AG09309 (cell line): Measurements from ENCODE around the gene EIF4G3.
"Not testable (repeated sequence)": the region's sequence is repeated elsewhere in the genome, so short reads cannot be mapped to it uniquely, and the experiment has no call there.

Experiments
- DNase-seq: peaks from one replicate; pipeline ENCODE4 v3.0.0-alpha.2; 2010; ENCODE audit warnings: low read depth
- H3K4me3 ChIP-seq: 2 replicates; pipeline ENCODE4 v1.5.1; 2011; ENCODE audit warnings: mild to moderate bottlenecking, low read depth, low read length, moderate library complexity; ENCODE audit not compliant: control insufficient read depth
- TF ChIP-seq, protein P1 (sequence below): IDR thresholded peaks from 2 replicates; pipeline ENCODE4 v1.5.1; 2011; ENCODE audit warnings: mild to moderate bottlenecking, low read depth, low read length, inconsistent platforms; ENCODE audit not compliant: insufficient read depth, control insufficient read depth; ENCODE audit errors: missing control alignments

The EIF4G3 gene

DNA sequence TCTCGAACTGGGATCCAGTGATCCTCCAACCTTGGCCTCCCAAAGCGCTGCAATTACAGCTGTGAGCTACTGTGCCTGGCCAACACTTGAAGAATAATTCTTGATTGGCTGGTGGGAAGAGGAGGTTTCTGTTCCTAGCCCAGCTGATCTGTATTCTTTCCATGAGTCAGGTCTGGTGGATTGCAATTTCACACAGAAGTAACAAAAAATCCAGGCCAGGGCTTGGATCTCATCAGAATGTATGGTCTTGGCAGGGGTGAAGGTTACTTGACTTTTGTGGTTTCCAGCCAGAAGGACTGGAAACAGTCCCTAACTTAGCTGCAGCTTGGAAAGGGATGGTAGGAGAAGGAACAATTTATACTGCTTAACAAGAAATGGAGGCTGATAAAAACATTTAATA is 384.5 kb downstream of the EIF4G3 start:
- no peak overlapping the region for H3K4me3 ChIP-seq
- TF ChIP-seq, protein P1, sequence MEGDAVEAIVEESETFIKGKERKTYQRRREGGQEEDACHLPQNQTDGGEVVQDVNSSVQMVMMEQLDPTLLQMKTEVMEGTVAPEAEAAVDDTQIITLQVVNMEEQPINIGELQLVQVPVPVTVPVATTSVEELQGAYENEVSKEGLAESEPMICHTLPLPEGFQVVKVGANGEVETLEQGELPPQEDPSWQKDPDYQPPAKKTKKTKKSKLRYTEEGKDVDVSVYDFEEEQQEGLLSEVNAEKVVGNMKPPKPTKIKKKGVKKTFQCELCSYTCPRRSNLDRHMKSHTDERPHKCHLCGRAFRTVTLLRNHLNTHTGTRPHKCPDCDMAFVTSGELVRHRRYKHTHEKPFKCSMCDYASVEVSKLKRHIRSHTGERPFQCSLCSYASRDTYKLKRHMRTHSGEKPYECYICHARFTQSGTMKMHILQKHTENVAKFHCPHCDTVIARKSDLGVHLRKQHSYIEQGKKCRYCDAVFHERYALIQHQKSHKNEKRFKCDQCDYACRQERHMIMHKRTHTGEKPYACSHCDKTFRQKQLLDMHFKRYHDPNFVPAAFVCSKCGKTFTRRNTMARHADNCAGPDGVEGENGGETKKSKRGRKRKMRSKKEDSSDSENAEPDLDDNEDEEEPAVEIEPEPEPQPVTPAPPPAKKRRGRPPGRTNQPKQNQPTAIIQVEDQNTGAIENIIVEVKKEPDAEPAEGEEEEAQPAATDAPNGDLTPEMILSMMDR: no peak

DNA sequence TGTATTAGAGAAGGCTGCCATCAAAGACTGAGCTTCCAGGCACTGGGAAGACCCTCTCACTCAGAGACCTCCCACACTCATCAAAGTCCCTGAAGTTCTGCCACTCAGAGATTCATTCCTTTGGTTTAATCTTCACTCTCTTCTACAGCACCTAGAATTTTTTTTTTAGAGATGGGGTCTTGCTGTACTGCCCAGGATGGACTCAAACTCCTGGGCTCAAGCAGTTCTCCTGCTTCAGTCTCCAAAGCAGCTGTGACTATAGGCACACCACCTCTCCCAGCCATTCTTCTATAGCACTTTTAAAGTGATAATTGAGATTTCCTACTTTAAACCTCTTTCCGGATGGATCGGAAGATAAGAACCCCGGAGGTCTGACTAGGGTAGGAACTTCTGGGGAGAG is 385.9 kb downstream of the EIF4G3 start:
- H3K4me3 ChIP-seq: no peak overlapping the region
- DNase-seq: no peak
- TF ChIP-seq, protein P1: no peak

More for the DNA sequence above, 384.5 kb downstream of the EIF4G3 start:
- DNase-seq: peak; percentile 62

DNA sequence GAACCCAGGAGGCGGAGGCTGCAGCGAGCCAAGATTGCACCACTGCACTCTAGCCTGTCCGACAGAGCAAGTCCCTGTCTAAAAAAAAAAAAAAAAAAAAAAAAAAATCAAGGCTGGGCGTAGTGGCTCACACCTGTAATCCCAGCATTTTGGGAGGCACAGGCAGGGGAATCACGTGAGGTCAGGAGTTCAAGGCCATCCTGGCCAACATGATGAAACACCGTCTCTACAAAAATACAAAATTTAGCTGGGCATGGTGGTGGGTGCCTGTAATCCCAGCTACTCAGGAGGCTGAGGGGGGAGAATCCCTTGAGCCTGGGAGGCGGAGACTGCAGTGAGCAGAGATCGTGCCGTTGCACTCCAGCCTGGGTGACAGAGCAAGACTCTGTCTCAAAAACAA is 387.1 kb downstream of the EIF4G3 start:
- not testable (repeated sequence) for H3K4me3 ChIP-seq, DNase-seq

DNA sequence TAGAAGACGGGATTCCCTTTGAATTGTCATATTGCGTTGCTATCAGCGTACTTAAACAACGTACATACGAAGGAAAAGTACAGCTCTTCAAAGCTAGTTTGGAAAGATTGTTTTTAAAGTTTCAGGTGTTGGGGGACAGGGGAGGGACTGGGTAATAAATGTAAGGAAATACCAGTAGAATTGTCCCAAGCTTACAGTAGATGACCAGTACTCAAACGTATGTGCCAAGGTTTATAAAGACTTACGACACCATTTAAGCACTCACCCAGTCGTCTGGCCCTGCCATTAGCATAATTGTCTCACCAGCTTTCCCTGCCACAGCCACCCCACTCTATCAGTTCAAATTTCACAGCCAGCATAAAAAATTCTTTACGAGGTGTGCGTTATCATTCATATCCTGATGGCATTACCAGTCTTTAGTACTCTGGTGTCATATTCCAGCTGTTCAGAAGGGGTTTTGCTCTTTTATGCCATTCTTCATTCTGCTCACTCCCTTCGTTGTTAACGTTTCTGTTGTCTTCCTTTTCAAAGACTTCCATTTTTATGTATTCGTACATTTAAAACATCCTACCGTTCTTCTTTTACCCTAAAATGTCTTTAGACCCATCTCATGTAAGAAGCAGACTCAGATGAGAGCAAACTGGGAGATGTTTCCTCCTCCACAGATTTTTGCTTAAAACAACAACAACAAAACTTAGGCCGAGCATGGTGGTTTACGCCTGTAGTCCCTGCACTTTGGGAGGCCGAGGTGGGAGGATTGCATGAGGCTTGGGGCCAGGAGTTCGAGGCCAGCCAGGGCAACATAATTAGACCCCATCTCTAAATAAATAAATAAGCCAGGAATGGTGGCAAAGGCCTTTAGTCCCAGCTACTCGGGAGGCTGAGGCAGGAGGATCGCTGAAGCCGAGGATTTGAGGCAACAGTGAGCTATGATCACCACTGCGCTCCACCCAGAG is 388.6 kb downstream of the EIF4G3 start:
- DNase-seq: peak; percentile 47
- H3K4me3 ChIP-seq: peak overlapping the region; percentile 79
- TF ChIP-seq, protein P1: no peak

DNA sequence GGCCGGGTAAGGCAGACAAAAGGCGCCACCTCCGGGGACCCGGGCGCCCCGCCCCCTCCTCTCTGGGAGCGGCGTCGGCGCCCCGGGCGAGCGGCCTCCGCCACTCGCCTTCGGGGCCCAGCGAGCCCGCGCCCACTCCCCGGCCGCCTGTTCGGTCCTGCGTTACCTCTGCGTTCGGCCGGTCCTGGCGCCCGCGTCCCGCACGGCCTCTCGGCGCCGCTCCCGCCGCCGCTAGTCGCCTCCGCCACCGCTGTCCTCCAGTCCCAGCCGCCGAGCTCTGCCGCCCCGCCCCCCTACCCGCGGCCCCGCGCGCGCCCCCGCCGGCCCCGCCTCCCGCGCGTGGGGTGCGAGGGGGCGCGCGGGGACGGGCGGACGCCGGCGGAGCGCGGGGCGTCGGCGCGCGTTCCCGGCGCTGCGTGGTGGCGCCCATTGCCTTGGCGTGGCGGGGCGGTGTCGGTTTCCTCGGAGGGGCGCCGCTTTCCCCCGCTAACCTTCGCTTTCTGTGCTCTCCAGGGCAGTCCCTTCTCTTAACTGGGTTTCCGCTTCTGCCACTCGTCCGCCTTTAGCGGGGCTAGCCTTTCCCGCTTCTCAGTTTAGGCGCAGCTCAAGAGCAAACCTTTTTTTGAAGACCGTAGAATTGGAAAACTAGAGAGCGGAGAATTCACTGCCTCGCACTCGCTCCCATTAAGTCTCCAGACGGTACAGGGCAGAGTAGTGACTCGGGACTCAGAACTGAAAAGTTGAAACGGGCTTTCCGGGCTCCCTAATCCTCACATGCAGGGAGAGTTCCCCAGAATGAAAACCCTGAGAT is 389.5 kb downstream of the EIF4G3 start, which contains the start of gene HP1BP3:
Gene HP1BP3 (minus strand): TSS at position 279 of the 811 bp plus-strand sequence. CDS start 6,867 bp downstream, outside the sequence.
- DNase-seq: no peak
- H3K4me3 ChIP-seq: peak within 1 kb of the TSS; percentile 91
- TF ChIP-seq, protein P1: no peak

DNA sequence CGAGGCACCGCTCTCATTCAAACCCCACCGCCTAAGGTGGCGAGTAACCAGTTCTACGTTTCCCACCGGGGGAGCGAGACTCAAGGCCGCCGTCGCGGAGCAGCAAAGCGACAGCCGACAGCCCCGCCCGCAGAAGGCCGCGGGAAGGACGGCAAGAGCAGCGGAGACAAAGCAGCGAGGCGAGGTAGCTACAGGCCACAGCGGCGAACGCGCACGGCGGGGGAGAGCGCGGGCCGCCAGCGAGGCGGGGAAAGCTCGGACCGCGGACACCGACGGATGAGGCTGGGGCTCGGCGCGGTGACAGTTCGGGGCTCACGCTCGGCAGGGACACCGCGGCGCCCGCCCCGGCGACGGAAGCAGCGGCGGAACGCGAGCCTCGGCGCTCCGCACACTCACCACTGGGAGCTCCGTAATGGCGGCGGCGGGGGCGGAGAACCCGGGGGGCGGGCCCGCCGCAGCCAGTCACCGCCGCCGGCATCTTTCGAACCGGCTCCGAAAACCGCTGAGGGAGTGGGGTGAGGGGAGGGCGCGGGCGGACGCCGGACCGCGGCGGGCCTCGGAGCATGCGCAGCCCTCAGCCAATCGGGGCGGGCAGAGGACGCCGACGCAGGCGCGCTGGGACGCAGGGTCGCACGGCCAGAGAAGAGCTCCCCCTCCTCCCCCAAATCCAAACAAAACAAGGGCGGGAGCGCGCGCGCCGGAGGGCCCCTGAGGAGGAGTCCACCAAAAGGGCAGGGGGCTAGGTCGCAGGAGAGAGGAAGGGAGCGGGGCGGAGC is 390.3 kb downstream of the EIF4G3 start:
- peak; percentile 52 for DNase-seq
- TF ChIP-seq, protein P1: no peak
- peak overlapping the region; percentile 91 for H3K4me3 ChIP-seq
